Endothelial cell of umbilical vein (primary cell): ENCODE data around the gene SUFU. TPM values are rescaled to one million over a fixed set of nuclear protein-coding genes. Genes with fewer than 3 reads are reported as not detected.
A peak's percentile ranks its signal among the peaks of the same experiment; 100 is the strongest.

ENCODE experiments used
- BruUV-seq: library from RNA; stranded (reverse); fragments of 400-500 nt; replicated peaks from 2 replicates; lab custom pipeline; 2021; lab: Mats Ljungman, UMichigan
- CTCF ChIA-PET: fragments of 300-600, 350-600 bp; sonication (Branson Sonifier 250); formaldehyde crosslinking; loops from one replicate; lab custom pipeline; 2021; ENCODE audit warnings: antibody characterized with exemption, inconsistent platforms; lab: Charles Lee
- POLR2A ChIA-PET: fragments of 300-600, 350-600 bp; sonication (Branson Sonifier 250); formaldehyde crosslinking; loops from one replicate; lab custom pipeline; 2021; ENCODE audit warnings: antibody characterized with exemption, inconsistent platforms; lab: Charles Lee
- DNase-seq: peaks from one replicate; pipeline ENCODE4 v3.0.0-alpha.2; 2011; ENCODE audit warnings: low read depth, low spot score
- FAIRE-seq: peaks from 2 replicates; lab custom pipeline; 2011; peaks lifted over from hg19 to GRCh38; lab: Jason Lieb, UNC
- H2AFZ ChIP-seq: 2 replicates; pipeline ENCODE4 v1.6.0; 2012; ENCODE audit warnings: low read depth, low read length, control low read depth, inconsistent platforms
- H3K27ac ChIP-seq: 2 replicates; pipeline ENCODE4 v1.5.1; 2011; ENCODE audit warnings: low read depth, mild to moderate bottlenecking, control low read depth, low read length, moderate library complexity; ENCODE audit not compliant: insufficient read depth
- H3K27me3 ChIP-seq, 2 experiments: 2 replicates each; pipeline versions ENCODE4 v1.6.0 to v1.6.1; 2011; ENCODE audit warnings: low read length in 2 of 2, mixed read lengths in 1 of 2; ENCODE audit not compliant: control insufficient read depth in 2 of 2, insufficient read depth in 2 of 2
- H3K36me3 ChIP-seq, 2 experiments: 2 replicates in 1 of 2; 3 replicates in 1 of 2; pipeline ENCODE4 v1.5.1; 2011; ENCODE audit warnings: low read length in 2 of 2, mild to moderate bottlenecking in 1 of 2, moderate library complexity in 1 of 2; ENCODE audit not compliant: control insufficient read depth in 2 of 2, insufficient read depth in 2 of 2; ENCODE audit errors: extremely low read depth in 1 of 2
- H3K4me1 ChIP-seq: 3 replicates; pipeline ENCODE4 v1.5.1; 2011; ENCODE audit warnings: mild to moderate bottlenecking, low read length; ENCODE audit not compliant: control insufficient read depth, insufficient read depth; ENCODE audit errors: extremely low read depth
- H3K4me2 ChIP-seq: 2 replicates; pipeline ENCODE4 v1.6.1; 2011; ENCODE audit warnings: low read length, control low read depth, mixed read lengths; ENCODE audit not compliant: insufficient read depth
- H3K4me3 ChIP-seq, 3 experiments: fragments of 200-600 bp in 1 of 3; sonication (generic), shearing (Covaris generic) in 1 of 3; replicated peaks in 1 of 3; 2 replicates each; pipeline ENCODE4 v1.5.1; 2011 to 2016; ENCODE audit warnings: control low read depth in 3 of 3, low read length in 3 of 3, mild to moderate bottlenecking in 2 of 3, inconsistent platforms in 1 of 3, low read depth in 1 of 3, moderate library complexity in 1 of 3; ENCODE audit not compliant: insufficient read depth in 1 of 3
- H3K79me2 ChIP-seq: 2 replicates; pipeline ENCODE4 v1.6.0; 2012; ENCODE audit warnings: low read length, inconsistent platforms; ENCODE audit not compliant: control insufficient read depth, insufficient read depth
- H3K9ac ChIP-seq: replicated peaks from 2 replicates; pipeline ENCODE3; 2011; ENCODE audit warnings: low read length, control low read depth; ENCODE audit not compliant: insufficient read depth; ENCODE audit errors: extremely low read depth
- H3K9me1 ChIP-seq: replicated peaks from 3 replicates; pipeline ENCODE4 v1.6.0; 2011; ENCODE audit warnings: mild to moderate bottlenecking, low read length; ENCODE audit not compliant: control insufficient read depth, insufficient read depth; ENCODE audit errors: extremely low read depth
- H3K9me3 ChIP-seq: replicated peaks from 2 replicates; pipeline ENCODE4 v1.5.1; 2012; ENCODE audit warnings: low read length, inconsistent platforms; ENCODE audit not compliant: control insufficient read depth, insufficient read depth
- H4K20me1 ChIP-seq: replicated peaks from 2 replicates; pipeline ENCODE3; 2011; ENCODE audit warnings: mild to moderate bottlenecking, low read length; ENCODE audit not compliant: control insufficient read depth, insufficient read depth; ENCODE audit errors: extremely low read depth
- EZH2 ChIP-seq: IDR thresholded peaks from 2 replicates; pipeline ENCODE4 v1.6.1; 2012; ENCODE audit warnings: borderline replicate concordance, low read depth, mild to moderate bottlenecking, moderate library complexity, low read length, inconsistent platforms; ENCODE audit not compliant: severe bottlenecking
- GATA2 ChIP-seq: IDR thresholded peaks from 2 replicates; pipeline ENCODE4 v1.7.0; 2011; ENCODE audit warnings: low read depth, mild to moderate bottlenecking, moderate library complexity, mixed read lengths, low read length; ENCODE audit not compliant: insufficient read length, insufficient read depth
- JUN ChIP-seq: IDR thresholded peaks from 2 replicates; pipeline ENCODE4 v1.6.1; 2011; ENCODE audit warnings: borderline replicate concordance, low read depth; ENCODE audit not compliant: insufficient read length, insufficient read depth
- POLR2A ChIP-seq: IDR thresholded peaks from 2 replicates; pipeline ENCODE4 v1.6.1; 2012; ENCODE audit warnings: low read depth, mild to moderate bottlenecking, control low read depth, low read length
- POLR2AphosphoS5 ChIP-seq: IDR thresholded peaks from 2 replicates; pipeline ENCODE4 v1.6.1; 2012; ENCODE audit warnings: low read depth, mild to moderate bottlenecking, control low read depth, low read length, moderate library complexity; ENCODE audit not compliant: insufficient read depth
- dilution Hi-C: fragments of 300-500 bp; cut with MboI; formaldehyde crosslinking; loops from one replicate; pipeline ENCODE4 v1.15.0; 2019; ENCODE audit warnings: low sequenced_read_pairs; ENCODE audit not compliant: extremely low pct_ligation_motif_present
- intact Hi-C: fragments of 100-400 bp; cut with micrococcal nuclease; formaldehyde crosslinking; loops from one replicate; pipeline ENCODE4 v1.10.0; 2022
- polyA plus RNA-seq, 4 experiments: library from polyadenylated mRNA; depleted of rRNA in 3 of 4; stranded (reverse) in 3 of 4; unstranded in 1 of 4; fragments of >200 nt; gene quantifications; 2 replicates each; pipeline versions ENCODE4 v1.2.1 to v1.2.3, GENCODE V29; 2011 to 2012; ENCODE audit warnings: missing spikeins in 1 of 4
- total RNA-seq: library from RNA; stranded (reverse); gene quantifications from 2 replicates; pipeline ENCODE4 v1.2.3, GENCODE V29; 2021

SUFU gene
- total and polyA plus RNA-seq, 2 donors (not counting 3 experiments of a cell fraction or from before 2014, with no cell fraction given), result 10.1 to 16.3 TPM

- DNase-seq, result peak; percentile 41
- Histone ChIP-seq H3K9me1 (no peaks in the 10 kb centered on the region), H3K4me2 (peak within 1 kb of the TSS; percentile 61), H3K27ac (peak within 1 kb of the TSS; percentile 86), H3K4me1 (peaks cover 32% of the 10 kb centered on the region), H3K4me3 (peak within 1 kb of the TSS; percentile 56 to 86 (median 69)), H3K79me2 (peaks cover 52% of the 10 kb centered on the region), H2AFZ (no peak within 1 kb of the TSS), H3K9me3 (no peaks in the 10 kb centered on the region), H3K9ac (peak within 1 kb of the TSS; percentile 88), H4K20me1 (no peaks in the 10 kb centered on the region), H3K27me3 (no peaks in the 10 kb centered on the region), H3K36me3 (peaks cover 0 to 3% of the 10 kb centered on the region in 2 experiments)
- CTCF ChIA-PET, result interaction anchor here (0.6 to 6.9 kb wide), 17 partner anchors 9 to 240 kb away, joined by 3 to 110 read pairs (median 9); partner anchors contain the start of genes ACTR1A and SUFU
- dilution Hi-C loops (no loop called here), intact Hi-C loops (no loop called here)
- no TSS peak for BruUV-seq
- FAIRE-seq, result peak; percentile 26
- POLR2A ChIA-PET, result interaction anchor here (1.0 to 2.6 kb wide), 4 partner anchors 17 to 142 kb away, joined by 4 to 8 read pairs (median 4); partner anchors contain the start of gene ACTR1A
- no peak for TF ChIP-seq POLR2A
- TF ChIP-seq EZH2, result no peak
- no peak for TF ChIP-seq JUN
- TF ChIP-seq POLR2AphosphoS5, result peak; percentile 2
- TF ChIP-seq GATA2, result no peak
Measured at GRCh38 chr10:102644066-102644645, 140.4 kb downstream of the SUFU start, which contains the start of gene TRIM8. Gene TRIM8 (plus strand): TSS chr10:102644479. CDS start chr10:102644618, 139 bp downstream.
